ENCODE data around the gene PREX1.
"Not testable (repeated sequence)": the region's sequence is repeated elsewhere in the genome, so short reads cannot be mapped to it uniquely, and the experiment has no call there.

The PREX1 gene

GRCh38 chr20:48759631-48760245 lies 68.1 kb downstream of the PREX1 start:
- DNase-seq (ENCODE audit: low read depth in 1 of 2, low spot score in 1 of 2) = no peak

GRCh38 chr20:48758206-48758820 lies 69.5 kb downstream of the PREX1 start:
- DNase-seq (ENCODE audit: low read depth in 1 of 2, low spot score in 1 of 2) = no peak

- DNase-seq (ENCODE audit: low read depth in 1 of 2, low spot score in 1 of 2) = not testable (repeated sequence)
Measured at GRCh38 chr20:48756774-48757173, 71.0 kb downstream of the PREX1 start.

- no peak for DNase-seq (ENCODE audit: low read depth in 1 of 2, low spot score in 1 of 2)
Measured at GRCh38 chr20:48754292-48754691, 73.5 kb downstream of the PREX1 start.

GRCh38 chr20:48752963-48753362 lies 74.8 kb downstream of the PREX1 start:
- no peak for DNase-seq (ENCODE audit: low read depth in 1 of 2, low spot score in 1 of 2)

GRCh38 chr20:48751871-48752270 lies 75.9 kb downstream of the PREX1 start:
- DNase-seq (ENCODE audit: low read depth in 1 of 2, low spot score in 1 of 2) = no peak

- DNase-seq (ENCODE audit: low read depth in 1 of 2, low spot score in 1 of 2) = peak in 1 of 2 donors; percentile 28
Measured at GRCh38 chr20:48750941-48751635, 76.7 kb downstream of the PREX1 start.

GRCh38 chr20:48750376-48750775 lies 77.4 kb downstream of the PREX1 start:
- DNase-seq (ENCODE audit: low read depth in 1 of 2, low spot score in 1 of 2) = no peak

GRCh38 chr20:48749437-48749836 lies 78.4 kb downstream of the PREX1 start:
- no peak for DNase-seq (ENCODE audit: low read depth in 1 of 2, low spot score in 1 of 2)

- DNase-seq (ENCODE audit: low read depth in 1 of 2, low spot score in 1 of 2) = no peak
Measured at GRCh38 chr20:48748556-48748955, 79.2 kb downstream of the PREX1 start.

GRCh38 chr20:48747840-48748414 lies 79.9 kb downstream of the PREX1 start:
- no peak for DNase-seq (ENCODE audit: low read depth in 1 of 2, low spot score in 1 of 2)

- DNase-seq (ENCODE audit: low read depth in 1 of 2, low spot score in 1 of 2) = no peak
Measured at GRCh38 chr20:48745330-48745729, 82.5 kb downstream of the PREX1 start.

GRCh38 chr20:48744515-48744914 lies 83.3 kb downstream of the PREX1 start:
- no peak for DNase-seq (ENCODE audit: low read depth in 1 of 2, low spot score in 1 of 2)

- DNase-seq (ENCODE audit: low read depth in 1 of 2, low spot score in 1 of 2) = no peak
Measured at GRCh38 chr20:48743807-48744206, 84.0 kb downstream of the PREX1 start.

- no peak for DNase-seq (ENCODE audit: low read depth in 1 of 2, low spot score in 1 of 2)
Measured at GRCh38 chr20:48742912-48743680, 84.7 kb downstream of the PREX1 start.

GRCh38 chr20:48742233-48742632 lies 85.6 kb downstream of the PREX1 start:
- DNase-seq (ENCODE audit: low read depth in 1 of 2, low spot score in 1 of 2) = no peak

GRCh38 chr20:48741669-48742068 lies 86.1 kb downstream of the PREX1 start:
- DNase-seq (ENCODE audit: low read depth in 1 of 2, low spot score in 1 of 2) = no peak

- DNase-seq (ENCODE audit: low read depth in 1 of 2, low spot score in 1 of 2) = no peak
Measured at GRCh38 chr20:48740712-48741111, 87.1 kb downstream of the PREX1 start.

GRCh38 chr20:48740292-48740649 lies 87.5 kb downstream of the PREX1 start:
- DNase-seq (ENCODE audit: low read depth in 1 of 2, low spot score in 1 of 2) = no peak

- no peak for DNase-seq (ENCODE audit: low read depth in 1 of 2, low spot score in 1 of 2)
Measured at GRCh38 chr20:48739395-48740291, 88.2 kb downstream of the PREX1 start.
